Measurements from ENCODE around the gene SIX2.

GRCh38 chr2:44967056-44967455 is 42.2 kb downstream of the SIX2 start:
- TF ChIP-seq, protein P1, sequence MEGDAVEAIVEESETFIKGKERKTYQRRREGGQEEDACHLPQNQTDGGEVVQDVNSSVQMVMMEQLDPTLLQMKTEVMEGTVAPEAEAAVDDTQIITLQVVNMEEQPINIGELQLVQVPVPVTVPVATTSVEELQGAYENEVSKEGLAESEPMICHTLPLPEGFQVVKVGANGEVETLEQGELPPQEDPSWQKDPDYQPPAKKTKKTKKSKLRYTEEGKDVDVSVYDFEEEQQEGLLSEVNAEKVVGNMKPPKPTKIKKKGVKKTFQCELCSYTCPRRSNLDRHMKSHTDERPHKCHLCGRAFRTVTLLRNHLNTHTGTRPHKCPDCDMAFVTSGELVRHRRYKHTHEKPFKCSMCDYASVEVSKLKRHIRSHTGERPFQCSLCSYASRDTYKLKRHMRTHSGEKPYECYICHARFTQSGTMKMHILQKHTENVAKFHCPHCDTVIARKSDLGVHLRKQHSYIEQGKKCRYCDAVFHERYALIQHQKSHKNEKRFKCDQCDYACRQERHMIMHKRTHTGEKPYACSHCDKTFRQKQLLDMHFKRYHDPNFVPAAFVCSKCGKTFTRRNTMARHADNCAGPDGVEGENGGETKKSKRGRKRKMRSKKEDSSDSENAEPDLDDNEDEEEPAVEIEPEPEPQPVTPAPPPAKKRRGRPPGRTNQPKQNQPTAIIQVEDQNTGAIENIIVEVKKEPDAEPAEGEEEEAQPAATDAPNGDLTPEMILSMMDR (IDR thresholded peaks at IDR 0.05): no peak
- TF ChIP-seq POLR2AphosphoS5 (IDR thresholded peaks at IDR 0.05) (no peak), POLR2A (IDR thresholded peaks at IDR 0.05) (no peak)
